ENCODE data around the gene DISP2.

- TF ChIP-seq, protein P1, sequence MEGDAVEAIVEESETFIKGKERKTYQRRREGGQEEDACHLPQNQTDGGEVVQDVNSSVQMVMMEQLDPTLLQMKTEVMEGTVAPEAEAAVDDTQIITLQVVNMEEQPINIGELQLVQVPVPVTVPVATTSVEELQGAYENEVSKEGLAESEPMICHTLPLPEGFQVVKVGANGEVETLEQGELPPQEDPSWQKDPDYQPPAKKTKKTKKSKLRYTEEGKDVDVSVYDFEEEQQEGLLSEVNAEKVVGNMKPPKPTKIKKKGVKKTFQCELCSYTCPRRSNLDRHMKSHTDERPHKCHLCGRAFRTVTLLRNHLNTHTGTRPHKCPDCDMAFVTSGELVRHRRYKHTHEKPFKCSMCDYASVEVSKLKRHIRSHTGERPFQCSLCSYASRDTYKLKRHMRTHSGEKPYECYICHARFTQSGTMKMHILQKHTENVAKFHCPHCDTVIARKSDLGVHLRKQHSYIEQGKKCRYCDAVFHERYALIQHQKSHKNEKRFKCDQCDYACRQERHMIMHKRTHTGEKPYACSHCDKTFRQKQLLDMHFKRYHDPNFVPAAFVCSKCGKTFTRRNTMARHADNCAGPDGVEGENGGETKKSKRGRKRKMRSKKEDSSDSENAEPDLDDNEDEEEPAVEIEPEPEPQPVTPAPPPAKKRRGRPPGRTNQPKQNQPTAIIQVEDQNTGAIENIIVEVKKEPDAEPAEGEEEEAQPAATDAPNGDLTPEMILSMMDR (IDR thresholded peaks at IDR 0.05), result no peak
- TF ChIP-seq POLR2A (IDR thresholded peaks at IDR 0.05), result no peak
These were observed 55.0 kb downstream of the DISP2 start for GRCh38 chr15:40413036-40413435.

All from uterus (tissue), 2 donors.